ENCODE results near the gene TMTC3. TPM values are rescaled to one million over a fixed set of nuclear protein-coding genes. Genes with fewer than 3 reads are reported as not detected.

The TMTC3 gene
- total RNA-seq, 1 donor from 2014 or later: 8.8 TPM

- peaks cover 18% of the 10 kb centered on the region for H3K9me3 ChIP-seq (replicated peaks)
- DNase-seq: no peak
- no peak for TF ChIP-seq CTCF (IDR thresholded peaks at IDR 0.05; ENCODE audit: borderline replicate concordance)
- H3K4me3 ChIP-seq: no peak overlapping the region
- intact Hi-C loops (cut with micrococcal nuclease): no loop called here
- H3K27me3 ChIP-seq (ENCODE audit: low read depth): no peaks in the 10 kb centered on the region
- H3K4me1 ChIP-seq: no peaks in the 10 kb centered on the region
- no peak overlapping the region for H3K27ac ChIP-seq (replicated peaks)
- H3K36me3 ChIP-seq: no peaks in the 10 kb centered on the region
Observed at GRCh38 chr12:88235183-88235833, 93.2 kb downstream of the TMTC3 start.

- Histone ChIP-seq H3K9me3 (replicated peaks) (peaks cover 18% of the 10 kb centered on the region), H3K36me3 (no peaks in the 10 kb centered on the region), H3K27ac (replicated peaks) (no peak overlapping the region), H3K4me1 (no peaks in the 10 kb centered on the region), H3K27me3 (ENCODE audit: low read depth) (no peaks in the 10 kb centered on the region), H3K4me3 (no peak overlapping the region)
- no peak for TF ChIP-seq CTCF (IDR thresholded peaks at IDR 0.05; ENCODE audit: borderline replicate concordance)
- intact Hi-C loops (cut with micrococcal nuclease): no loop called here
- DNase-seq: no peak
Observed at GRCh38 chr12:88237954-88238353, 95.8 kb downstream of the TMTC3 start.

- H3K27ac ChIP-seq (replicated peaks): no peak overlapping the region
- no peaks in the 10 kb centered on the region for H3K4me1 ChIP-seq
- intact Hi-C loops (cut with micrococcal nuclease): no loop called here
- no peak overlapping the region for H3K4me3 ChIP-seq
- no peak for TF ChIP-seq CTCF (IDR thresholded peaks at IDR 0.05; ENCODE audit: borderline replicate concordance)
- H3K9me3 ChIP-seq (replicated peaks): peaks cover 18% of the 10 kb centered on the region
- DNase-seq: no peak
- H3K27me3 ChIP-seq (ENCODE audit: low read depth): no peaks in the 10 kb centered on the region
- no peaks in the 10 kb centered on the region for H3K36me3 ChIP-seq
Observed at GRCh38 chr12:88238406-88238805, 96.3 kb downstream of the TMTC3 start.

GRCh38 chr12:88241862-88242570, 99.9 kb downstream of the TMTC3 start:
- Histone ChIP-seq H3K36me3 (no peaks in the 10 kb centered on the region), H3K27ac (replicated peaks) (no peak overlapping the region), H3K4me3 (no peak overlapping the region), H3K27me3 (ENCODE audit: low read depth) (no peaks in the 10 kb centered on the region), H3K9me3 (replicated peaks) (peaks cover 18% of the 10 kb centered on the region), H3K4me1 (no peaks in the 10 kb centered on the region)
- no peak for DNase-seq
- TF ChIP-seq CTCF (IDR thresholded peaks at IDR 0.05; ENCODE audit: borderline replicate concordance): no peak
- intact Hi-C loops (cut with micrococcal nuclease): no loop called here

- no peak for TF ChIP-seq CTCF (IDR thresholded peaks at IDR 0.05; ENCODE audit: borderline replicate concordance)
- Histone ChIP-seq H3K36me3 (no peaks in the 10 kb centered on the region), H3K9me3 (replicated peaks) (peaks cover 18% of the 10 kb centered on the region), H3K4me1 (no peaks in the 10 kb centered on the region), H3K27ac (replicated peaks) (no peak overlapping the region), H3K4me3 (no peak overlapping the region), H3K27me3 (ENCODE audit: low read depth) (no peaks in the 10 kb centered on the region)
- no peak for DNase-seq
- intact Hi-C loops (cut with micrococcal nuclease): no loop called here
Observed at GRCh38 chr12:88242571-88242925, 100.4 kb downstream of the TMTC3 start.

Measured in left ventricle myocardium inferior (tissue), 1 donor.